GM19452 (cell line): ENCODE results near the gene NTN1.
"Not testable (repeated sequence)": the region's sequence is repeated elsewhere in the genome, so short reads cannot be mapped to it uniquely, and the experiment has no call there.

Source experiments
- ATAC-seq: cut with Tn5 transposase; IDR thresholded peaks from one replicate; pipeline ENCODE4 v1.9.1; 2021; ENCODE audit not compliant: unreplicated experiment

Gene NTN1

DNA sequence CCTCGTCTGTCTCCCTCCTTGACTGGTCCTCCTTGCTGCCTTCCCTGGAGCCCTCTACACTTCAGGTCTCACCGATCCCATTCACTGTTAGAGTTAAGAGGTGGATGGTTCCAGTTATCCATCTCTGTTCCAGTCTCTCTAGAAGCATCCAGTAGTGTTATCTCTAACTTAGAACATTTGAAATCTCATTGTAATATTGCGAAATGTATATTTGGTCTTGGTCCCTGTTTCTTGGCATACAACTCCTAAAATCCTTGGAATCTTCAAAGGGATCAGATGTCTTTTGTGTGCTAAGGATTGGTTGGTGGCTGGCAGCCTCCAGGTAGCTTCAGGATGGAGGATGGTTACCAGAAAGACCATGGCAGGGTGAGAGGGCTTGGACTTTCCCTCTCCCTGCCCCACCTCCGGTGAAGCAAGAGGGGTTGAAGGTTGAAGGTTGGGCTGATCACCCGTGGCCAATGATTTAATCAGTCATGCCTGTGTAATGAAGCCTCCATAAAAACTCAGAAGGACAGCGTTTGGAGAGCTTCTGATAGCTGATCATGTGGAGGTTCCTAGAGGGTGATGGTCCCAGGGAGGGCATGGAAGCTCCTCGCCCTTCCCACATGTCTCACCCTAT lies 59.1 kb downstream of the NTN1 start:
- no peak for ATAC-seq

- no peak for ATAC-seq
Observed at GRCh38 chr17:9080983-9081382, 59.7 kb downstream of the NTN1 start.

- no peak for ATAC-seq
Observed at GRCh38 chr17:9086577-9086976, 65.3 kb downstream of the NTN1 start.

DNA sequence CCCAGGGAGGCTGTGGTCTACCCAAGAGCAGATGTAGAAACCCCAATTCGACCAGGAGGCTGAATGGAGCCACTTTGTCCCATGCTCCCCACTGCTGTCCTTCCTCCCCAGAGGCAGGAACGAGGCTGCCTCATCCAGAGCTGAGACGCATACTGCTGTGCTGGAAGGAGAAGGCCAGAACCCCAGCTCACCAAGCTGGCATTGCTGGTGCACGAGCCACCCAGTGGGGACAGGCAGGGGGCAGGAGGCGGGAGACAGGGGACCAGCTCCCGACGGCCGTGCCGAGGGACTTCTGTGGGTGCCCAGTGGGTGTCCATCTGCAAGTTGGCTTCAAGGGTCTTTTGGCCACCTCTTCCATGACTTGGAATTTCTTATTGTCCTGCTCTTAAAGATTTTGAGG lies 66.6 kb downstream of the NTN1 start:
- no peak for ATAC-seq

GRCh38 chr17:9090641-9091096 lies 69.4 kb downstream of the NTN1 start:
- ATAC-seq: no peak

- ATAC-seq: no peak
Observed at GRCh38 chr17:9094193-9094592, 72.9 kb downstream of the NTN1 start.

GRCh38 chr17:9095390-9095789 lies 74.1 kb downstream of the NTN1 start:
- no peak for ATAC-seq

DNA sequence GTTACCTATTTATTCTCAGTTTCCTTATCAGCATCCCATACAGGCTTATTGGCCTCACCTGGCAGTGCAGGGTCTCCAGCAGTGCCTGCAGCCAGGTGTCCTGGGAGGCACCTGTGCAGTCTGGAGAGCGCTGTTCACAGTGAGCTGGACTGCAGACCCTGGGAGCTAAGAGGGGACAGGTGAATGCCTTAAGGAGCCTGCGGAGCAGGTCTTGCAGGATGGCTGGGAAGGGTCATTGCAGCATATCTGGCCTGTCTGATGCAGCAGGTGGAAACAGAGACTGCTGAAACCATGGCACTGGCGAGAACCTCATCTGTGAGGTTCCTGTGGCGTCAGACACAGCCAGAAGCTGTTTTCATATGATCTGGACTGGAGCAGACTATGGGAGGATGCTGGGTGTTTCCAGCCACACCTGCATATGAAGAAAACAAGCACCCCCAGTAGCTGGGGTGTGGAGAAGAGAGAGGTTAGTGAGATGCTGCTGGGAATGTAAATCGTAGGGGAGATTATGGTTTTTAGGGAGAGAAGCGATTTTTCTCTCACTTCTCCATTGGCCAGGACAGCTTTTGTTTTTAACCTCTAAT lies 77.0 kb downstream of the NTN1 start:
- ATAC-seq: no peak

- ATAC-seq: no peak
Observed at GRCh38 chr17:9101356-9101755, 80.0 kb downstream of the NTN1 start.

DNA sequence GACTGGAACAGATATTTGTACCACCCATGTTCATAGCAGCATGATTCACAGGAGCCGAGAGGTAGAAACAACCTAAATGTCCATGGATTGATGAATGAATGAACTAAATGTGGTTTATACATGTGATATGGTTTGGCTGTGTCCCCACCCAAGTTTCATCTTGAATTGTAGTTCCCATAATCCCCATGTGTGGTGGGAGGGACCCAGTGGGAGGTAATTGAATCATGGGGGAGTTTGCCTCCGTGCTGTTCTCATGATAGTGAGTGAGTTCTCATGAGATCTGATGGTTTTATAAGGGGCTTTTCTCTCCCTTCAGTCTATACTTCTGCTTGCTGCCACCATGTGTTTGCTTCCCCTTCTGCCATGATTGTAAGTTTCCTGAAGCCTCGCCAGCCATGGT lies 81.9 kb downstream of the NTN1 start:
- ATAC-seq: not testable (repeated sequence)

GRCh38 chr17:9104370-9105041 lies 83.2 kb downstream of the NTN1 start:
- ATAC-seq: no peak

GRCh38 chr17:9105068-9105868 lies 84.0 kb downstream of the NTN1 start:
- no peak for ATAC-seq

GRCh38 chr17:9106278-9106677 lies 85.0 kb downstream of the NTN1 start:
- ATAC-seq: not testable (repeated sequence)

DNA sequence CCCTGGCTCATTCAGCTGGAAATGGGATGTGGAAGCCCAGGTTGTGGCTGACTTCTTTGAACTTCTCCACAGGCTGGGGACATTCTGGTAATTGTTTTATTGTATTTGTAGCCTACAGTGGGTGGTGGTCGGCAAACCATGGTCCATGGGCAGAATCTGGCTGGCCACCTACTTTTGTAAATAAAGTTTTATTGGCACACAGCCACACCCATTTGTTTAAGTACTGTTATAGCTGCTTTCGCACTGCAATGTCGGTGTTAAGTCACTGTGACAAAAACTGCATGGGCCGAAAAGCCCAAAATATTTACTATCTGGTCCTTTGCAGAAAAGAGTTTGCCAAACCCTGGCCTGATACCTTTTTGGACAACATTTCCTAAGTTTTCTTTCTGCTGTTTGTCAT lies 86.2 kb downstream of the NTN1 start:
- ATAC-seq: no peak

GRCh38 chr17:9108146-9108545 lies 86.8 kb downstream of the NTN1 start:
- ATAC-seq: no peak

GRCh38 chr17:9109933-9110332 lies 88.6 kb downstream of the NTN1 start:
- ATAC-seq: no peak

- no peak for ATAC-seq
Observed at GRCh38 chr17:9110501-9110900, 89.2 kb downstream of the NTN1 start.

DNA sequence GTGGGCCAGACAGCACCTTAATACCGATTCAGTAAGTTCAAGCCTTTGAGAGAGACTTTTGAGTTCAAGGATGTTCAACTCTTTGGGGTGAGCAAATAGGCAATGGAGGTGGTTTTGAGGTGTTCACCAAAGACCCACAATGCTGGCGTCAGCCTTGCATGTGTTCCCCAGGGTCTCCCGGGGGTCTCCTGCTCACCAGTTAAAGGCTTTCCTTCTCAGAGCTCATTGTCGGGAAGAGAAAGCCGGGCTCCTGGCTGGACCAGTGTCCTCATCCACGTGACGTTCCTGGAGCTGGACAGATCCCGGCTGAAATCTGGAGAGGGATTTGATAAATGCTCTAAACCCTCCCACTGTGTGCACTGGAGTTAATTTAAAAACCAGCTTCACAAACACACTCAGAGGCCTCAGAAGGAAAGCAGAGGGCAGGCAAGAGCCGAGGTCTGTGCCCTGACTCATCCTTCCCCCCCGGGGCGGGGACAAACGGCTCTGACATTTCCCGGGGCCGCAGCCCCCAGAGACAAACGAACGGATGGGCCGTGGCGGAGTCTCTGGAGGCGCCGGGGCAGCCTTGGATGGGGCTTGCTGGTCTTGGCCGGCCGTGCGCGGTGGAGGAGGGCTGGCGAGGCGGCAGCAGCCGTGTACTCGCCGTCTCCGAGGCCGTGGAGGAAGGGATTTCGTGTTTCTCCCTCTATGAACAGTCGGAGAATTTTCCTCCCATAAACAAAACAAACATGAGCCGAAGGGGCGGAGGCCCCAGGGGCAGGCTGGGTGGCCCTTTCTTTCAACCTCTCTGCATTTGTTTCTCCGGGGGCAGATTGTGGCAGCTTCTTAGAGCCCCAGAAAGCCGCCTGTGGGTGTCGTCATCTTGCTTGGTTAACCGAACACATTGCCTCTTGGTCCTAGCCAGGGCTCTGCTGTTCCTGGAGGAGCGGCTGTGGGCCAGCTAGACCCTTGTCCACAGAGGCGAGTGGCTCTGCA lies 94.2 kb downstream of the NTN1 start:
- no peak for ATAC-seq

- no peak for ATAC-seq
Observed at GRCh38 chr17:9116311-9116835, 95.1 kb downstream of the NTN1 start.

- ATAC-seq: no peak
Observed at GRCh38 chr17:9116861-9117568, 95.7 kb downstream of the NTN1 start.
